GM19468 (cell line): Measurements from ENCODE around the gene ULBP1.
A peak's percentile ranks its signal among the peaks of the same experiment; 100 is the strongest.
"Not testable (repeated sequence)": the region's sequence is repeated elsewhere in the genome, so short reads cannot be mapped to it uniquely, and the experiment has no call there.

Source experiments
- ATAC-seq: cut with Tn5 transposase; IDR thresholded peaks from one replicate; pipeline ENCODE4 v1.9.1; 2021; ENCODE audit warnings: mild to moderate bottlenecking, moderate library complexity, moderate number of reproducible peaks; ENCODE audit not compliant: unreplicated experiment; ENCODE audit errors: extremely low read depth

Gene ULBP1

DNA sequence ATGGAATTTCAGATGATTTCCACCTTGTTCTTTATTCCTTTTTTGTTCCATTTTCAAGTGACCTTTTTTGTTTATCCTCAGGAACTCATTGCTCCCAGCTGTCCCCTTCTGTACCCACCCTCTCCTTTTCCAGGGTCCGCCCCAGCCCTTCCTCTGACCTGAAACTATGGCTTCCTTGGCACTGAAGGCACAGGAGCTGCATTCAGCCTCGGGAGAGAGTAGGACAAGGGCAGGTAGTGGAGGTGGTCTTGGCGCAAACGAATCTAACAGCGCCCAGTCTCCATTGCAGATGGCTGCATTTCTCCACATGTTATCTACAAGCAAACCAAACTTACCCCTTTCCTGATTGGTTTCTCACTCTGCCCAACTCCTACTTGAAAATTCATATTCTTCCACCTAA is 30.7 kb upstream of the ULBP1 start:
- ATAC-seq, result no peak

DNA sequence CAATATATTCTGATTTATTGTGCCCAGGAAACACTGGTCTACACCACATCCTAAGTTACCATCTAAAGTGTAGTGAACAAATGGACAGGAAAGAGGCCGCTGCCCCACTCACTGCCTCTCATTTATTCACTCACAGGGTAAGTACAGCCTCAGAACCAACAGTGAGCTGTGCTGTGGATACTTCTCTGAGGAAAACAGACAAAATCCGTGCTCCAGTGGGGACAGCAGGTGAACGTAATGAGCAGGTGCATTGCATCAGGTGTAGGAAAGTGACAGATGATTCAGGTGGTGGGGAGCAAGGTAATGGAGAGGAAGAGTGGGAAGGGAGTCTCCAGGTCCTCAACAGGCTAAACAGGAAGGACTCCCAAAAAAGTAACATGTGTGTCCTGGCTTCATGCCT is 30.3 kb upstream of the ULBP1 start:
- ATAC-seq, result no peak

DNA sequence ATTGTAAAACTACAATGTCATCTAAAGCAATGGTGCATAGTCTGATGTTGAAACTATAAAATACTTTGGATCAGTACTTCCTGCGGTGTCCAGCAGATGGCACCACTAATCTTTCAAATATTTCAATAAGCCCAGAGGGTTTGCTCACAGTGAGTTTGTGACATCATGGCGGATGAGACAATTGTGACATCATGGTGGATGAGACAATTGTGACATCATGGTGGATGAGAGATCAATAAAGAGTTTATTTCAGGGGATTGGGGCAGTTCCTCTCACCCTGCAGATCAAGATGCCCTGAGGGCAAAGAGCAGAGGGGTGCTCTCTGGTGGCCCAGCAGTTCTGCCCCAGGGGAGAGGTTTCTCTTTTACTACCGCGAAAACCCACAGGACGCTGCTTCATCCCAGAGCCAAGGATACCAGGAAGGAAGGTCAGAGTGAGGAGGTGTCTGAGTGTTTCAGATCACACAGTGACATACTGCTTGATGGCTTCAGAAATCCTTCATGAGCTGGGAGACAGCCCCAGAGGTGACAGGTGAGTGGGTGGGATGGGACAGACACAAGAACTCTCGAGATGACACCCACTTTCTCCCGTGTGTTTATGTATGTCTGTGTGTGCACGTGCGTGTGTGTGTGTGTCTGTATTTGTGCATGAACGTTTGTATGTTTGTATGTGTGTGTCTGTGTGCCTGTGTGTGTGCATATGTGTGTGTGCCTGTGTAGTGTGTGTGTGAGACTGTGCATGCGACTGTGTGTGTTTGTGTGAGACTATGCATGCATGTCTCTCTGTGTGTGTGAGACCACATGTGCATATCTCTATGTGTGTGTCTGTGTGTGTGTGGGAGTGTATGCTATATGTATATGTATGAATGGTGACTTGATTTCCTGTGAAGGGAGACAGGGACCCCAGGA is 29.2 kb upstream of the ULBP1 start:
- no peak for ATAC-seq

DNA sequence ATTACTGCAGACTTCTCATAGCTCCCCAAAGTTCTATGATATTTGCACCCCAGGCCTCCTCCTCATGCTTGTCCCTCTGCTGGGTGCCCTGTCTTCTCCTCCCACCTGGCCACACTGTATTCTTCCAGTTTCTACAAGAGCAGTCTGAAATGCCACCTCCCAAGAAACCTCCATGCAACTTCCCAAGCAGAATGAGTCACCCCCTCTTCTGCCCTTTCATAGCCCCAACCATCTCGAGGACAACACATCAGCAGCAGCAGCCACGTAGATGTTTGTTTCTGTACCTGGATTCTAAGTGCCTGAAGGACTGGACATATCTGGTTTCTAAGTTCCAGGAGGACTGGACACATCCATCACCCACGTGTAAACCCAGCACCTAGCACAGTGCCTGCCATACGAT is 28.5 kb upstream of the ULBP1 start:
- no peak for ATAC-seq

DNA sequence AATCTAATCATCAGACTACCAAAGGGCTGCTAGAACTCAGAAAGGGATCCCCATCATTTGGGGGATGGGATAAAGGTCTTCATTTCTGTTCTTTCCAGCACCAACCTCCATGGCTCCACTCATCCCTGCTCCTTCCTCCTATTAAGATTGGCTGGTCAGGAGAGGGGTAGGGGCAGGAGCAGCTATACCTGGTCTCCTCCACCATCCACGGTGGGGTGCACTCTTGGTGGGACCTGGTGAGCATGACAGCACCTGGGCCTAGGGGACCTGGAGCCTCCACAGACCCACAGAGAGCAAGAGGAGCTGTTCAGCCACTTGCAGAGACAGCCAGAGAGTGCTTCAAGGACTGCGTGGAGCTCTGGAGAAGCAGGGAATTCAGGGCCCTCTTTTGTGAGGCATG is 28.1 kb upstream of the ULBP1 start:
- ATAC-seq, result no peak

DNA sequence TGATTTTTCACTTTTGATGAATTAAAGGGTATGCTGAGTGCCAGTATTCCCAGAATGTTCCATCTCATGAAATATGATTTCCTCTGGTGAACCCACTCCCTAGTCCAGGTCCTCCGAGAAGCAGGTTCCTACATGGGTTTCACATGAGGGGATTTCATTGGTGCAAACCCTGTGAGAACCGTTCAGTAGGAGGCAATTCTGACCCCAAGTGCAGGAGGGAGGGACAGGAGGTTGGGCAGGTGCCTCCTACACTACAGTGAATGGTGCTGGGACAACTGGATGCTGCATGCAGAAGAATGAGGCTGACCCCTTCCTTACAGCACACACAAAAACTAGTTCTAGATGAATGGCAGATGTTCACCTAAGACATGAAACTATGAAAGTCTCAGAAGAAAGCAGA is 27.0 kb upstream of the ULBP1 start:
- no peak for ATAC-seq

DNA sequence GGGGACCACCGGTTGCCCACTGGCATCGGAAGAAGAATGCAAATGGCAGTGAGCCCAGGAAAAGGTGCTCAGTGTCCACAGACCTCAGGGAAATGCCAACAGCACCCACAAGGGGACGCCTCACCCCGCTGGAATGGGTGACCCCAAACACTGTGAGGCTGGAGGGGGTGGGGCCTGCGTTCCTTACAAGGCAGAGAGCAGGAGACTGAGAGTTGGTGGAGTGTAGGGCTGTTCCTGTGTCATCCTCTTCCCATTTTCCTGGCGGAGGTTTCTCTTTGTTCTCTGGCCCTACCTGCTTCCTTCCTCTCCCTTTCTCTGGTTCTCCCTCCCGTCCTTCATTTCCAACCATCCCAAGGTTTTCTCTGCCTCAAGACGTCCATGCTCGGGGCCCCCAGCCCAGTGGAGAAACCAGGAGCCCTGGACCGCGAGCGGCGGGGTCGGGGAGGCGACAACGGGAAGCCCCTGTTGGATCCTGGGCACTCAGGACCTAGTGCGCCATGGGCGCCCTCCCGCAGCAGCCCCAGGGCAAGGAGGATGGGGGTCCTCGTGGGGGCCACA is 25.7 kb upstream of the ULBP1 start:
- not testable (repeated sequence) for ATAC-seq

DNA sequence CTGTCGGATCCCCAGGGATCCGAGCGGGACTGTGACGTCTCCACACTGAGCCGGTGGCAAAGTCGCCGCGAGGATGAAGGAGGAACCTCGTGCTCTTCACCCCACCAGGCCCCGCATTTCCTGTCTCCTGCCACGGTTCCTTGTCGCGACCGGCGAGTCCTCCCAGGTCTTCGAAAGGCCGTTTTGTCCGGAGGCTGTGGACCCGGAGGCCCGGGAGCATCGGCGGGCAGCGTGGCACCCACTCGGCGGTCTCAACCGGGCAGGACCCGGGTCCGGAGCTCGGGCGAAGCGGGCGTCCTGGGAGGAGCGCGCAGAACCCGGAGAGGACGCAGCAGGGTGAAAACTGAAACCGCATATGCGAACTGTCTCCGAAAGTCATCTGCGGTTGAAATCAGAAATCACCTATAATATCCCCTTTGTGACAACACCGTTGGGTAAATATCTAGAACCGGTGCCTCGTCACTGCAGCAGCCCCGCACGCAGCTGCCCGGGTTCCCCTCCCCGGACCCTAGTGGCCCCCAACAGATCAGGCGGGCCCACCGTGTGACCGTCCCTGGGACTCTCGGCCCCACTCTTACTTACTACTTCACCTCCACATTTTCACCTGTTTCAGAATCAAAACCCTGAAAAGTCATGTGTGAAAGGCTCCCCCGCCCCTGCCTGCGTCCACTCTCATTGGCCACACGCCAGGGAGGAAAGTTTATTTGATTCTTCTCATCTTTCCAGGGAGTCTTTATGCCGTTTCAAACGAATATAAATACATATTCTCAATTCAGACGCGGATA is 25.0 kb upstream of the ULBP1 start:
- peak; percentile 54 for ATAC-seq

DNA sequence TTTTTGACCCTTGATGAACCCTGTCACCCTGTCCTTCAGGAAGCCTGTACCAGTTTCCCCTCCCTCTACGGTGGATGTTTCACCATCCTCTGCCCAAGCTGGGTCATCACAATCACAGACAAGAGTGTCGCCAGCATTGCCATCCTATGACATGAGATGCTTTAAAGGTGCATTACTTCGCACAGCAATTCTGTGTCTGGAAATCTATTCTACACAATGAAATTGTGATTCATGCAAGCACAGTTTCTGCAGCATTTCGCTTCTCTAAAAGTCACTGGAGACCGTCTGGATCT is 24.4 kb upstream of the ULBP1 start:
- ATAC-seq, result no peak

DNA sequence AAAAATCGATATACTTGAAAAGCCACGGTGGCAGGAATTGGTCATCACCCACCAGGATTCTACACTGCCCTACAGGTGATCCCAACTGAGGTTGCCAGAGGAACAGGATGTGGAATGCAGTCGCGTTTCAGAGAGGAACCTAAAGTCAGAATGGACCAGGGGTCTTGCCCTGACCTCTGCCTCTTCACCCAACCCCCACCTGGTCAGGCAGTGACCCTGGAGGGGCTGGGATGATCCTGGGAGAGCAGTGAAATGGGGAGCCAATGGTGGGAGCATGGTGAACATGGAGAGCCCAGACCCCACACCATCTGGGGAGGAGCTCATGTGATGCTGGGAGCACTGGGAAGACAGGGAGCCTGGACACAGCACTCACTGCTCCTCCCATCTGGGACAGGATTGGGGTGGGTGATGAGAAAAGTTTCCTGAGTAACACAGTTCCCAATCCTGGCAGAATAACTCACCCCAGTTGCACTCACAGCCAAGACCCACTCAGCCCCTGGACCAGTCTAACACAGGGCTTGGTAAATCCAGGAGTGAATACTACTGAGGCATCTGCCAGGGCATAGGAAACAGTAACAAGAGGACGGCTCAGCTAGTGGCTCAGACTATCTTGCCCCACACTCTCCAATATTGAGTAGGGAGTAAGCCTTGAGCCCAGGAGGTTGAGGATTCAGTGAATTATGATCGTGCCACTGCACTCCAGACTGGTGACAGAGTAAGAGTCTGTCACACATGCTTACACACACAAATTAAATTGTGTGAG is 23.7 kb upstream of the ULBP1 start:
- ATAC-seq, result no peak

DNA sequence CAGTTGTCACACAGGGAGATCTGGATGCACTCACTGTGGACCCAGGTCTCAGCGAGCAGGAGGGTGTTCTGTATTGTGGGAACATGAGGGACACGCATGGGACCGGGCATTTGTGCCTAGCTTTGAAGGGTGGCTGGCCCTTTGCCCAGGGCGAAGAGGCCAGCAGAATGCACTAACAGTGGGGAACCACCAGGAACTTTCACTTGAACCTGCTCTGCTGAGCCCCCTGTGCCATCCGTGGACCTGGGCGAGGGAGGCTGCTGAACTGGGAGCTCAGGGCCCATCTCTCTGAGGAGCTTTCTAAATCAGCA is 23.1 kb upstream of the ULBP1 start:
- no peak for ATAC-seq

DNA sequence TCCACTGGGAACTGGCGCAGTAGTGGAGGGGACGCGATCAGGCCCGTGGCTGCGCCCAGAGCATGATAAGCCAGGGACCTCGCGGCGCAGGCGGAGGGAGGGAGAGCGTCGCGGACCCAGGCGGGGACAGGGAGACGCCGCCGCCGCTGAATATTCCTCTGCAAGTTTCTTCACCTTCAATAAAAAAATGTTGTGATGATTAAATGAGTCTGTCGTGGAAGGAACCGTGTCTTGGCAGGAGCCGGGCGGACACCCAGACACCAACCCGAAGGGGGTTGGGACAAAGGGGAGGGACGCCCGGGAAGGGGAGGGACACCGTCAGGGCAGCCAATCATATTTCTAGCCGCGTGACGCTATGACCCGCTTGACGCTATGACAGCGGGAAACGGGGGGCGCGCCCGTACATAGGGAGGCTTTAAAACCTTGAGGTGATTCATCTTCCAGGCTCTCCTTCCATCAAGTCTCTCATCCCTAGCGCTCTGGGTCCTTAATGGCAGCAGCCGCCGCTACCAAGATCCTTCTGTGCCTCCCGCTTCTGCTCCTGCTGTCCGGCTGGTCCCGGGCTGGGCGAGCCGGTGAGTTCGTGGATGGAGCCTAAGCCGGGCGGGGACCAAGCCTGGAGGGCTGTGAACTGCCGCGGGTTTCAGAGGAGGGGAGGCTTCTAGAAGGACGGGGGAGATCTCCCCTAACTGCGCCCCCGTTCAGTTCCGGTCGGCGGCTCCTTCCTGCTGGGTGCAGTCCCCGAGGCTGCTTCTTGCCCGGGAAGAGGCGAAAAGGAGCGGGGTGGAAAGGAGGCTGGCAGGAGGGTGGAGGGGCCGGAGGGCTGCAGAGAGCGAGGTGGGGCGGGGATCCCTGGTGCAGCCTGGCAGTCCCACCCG is 21.9 kb upstream of the ULBP1 start, which contains the start of gene ULBP2:
Gene ULBP2, plus strand, starts transcription at position 432 of the 878 bp plus-strand sequence. Its CDS starts 59 bp downstream, at position 491.
- no peak for ATAC-seq

DNA sequence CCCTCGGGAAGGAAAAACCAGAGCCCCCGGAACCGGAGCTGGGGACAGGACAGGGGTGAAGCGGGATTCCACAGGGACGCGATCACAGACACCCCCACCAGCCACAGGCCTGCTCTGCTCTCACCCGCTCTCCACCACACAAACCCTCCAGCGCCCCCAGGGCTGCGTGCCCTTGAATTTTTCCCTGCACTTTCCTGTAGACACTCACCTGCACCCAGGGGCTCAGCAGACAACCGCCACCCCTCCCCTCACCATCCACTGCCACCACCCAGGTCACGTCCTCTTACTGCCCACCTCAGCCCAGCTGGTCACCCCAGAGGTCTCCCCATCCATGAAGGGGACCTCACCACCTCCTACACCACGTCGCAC is 21.3 kb upstream of the ULBP1 start:
- ATAC-seq, result no peak

DNA sequence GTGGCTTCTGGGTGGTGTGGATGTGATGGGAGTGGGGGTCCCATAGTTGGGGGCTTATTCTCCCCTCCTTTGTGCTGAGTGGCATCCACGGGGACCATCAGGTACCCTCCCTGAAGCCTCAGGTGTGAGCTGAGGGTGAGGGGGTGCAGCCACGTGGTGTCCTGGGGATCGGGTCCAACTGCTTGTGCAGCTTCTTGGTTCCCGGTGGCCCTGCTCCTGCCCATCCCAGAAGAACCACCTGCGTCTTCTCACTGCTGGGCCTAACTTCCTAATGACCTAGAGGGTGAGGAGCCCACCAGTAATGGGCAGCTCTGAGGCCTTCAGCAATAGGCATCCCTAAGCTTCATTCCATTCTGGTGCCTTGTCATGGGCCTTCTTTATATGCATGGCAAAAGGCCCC is 20.4 kb upstream of the ULBP1 start:
- not testable (repeated sequence) for ATAC-seq

DNA sequence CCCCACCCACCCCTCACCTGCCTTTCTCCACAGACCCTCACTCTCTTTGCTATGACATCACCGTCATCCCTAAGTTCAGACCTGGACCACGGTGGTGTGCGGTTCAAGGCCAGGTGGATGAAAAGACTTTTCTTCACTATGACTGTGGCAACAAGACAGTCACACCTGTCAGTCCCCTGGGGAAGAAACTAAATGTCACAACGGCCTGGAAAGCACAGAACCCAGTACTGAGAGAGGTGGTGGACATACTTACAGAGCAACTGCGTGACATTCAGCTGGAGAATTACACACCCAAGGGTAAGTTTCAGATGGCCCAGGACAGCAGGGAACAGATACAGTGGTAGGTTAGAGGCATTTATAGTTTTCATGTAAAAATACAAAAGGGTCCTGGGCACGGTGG is 18.5 kb upstream of the ULBP1 start:
- not testable (repeated sequence) for ATAC-seq

DNA sequence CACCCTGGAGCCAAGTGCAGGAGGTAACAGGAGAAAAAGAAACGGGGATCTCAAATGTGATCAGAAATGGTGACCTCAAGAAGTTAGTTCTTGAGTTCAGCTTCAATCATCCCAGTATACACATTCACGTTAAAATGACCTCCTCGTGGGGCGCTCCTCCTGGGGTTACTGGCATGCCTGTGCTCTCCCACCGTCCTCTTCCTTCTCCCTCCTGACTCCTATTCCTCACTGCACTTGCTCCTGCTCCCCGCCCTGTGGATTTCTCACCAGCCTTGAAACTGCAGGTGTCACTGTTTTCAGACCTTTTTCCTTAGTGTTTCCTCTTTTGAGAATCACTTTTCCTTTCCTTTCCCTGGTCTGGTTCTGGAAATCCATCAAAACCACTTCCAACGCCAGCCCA is 17.1 kb upstream of the ULBP1 start:
- ATAC-seq, result not testable (repeated sequence)

DNA sequence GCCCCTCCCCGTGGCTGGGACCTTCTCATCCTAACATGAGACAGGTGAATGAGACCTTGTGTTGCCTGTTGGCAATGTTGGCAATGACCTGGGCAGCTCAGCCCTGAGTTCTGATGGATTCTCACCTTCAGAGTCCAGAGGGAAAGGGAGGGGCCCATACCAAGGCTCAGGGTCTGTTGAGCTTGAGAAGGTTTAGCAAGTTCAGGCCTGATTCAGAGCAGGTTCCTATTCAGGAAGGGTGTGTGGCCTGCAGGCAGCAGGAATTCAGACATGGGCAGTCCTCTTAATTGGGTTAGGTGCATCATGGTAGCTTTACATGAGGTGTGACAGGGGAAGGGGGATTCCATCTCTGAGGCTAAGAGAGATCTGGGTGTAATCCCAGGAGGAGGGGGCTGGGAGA is 16.2 kb upstream of the ULBP1 start:
- not testable (repeated sequence) for ATAC-seq

DNA sequence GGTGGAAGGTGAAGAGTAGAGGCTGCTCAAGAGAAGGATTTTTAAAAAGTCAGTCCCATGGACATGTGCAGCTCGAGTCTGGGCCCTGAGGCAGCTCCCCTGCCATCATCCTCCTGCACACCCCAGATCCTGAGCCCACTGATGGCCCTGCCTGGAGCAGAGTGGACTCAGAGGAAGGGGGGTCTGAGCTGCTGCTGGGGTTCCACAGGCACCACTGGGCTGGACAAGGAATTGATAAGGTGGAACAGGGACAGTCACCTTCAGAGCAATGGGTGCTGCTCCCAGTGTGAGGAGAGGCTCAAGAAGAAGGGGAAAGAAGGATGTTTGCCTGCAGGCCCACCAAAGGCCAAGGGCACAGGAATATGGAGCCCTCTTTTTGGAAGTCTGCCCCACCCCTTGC is 15.7 kb upstream of the ULBP1 start:
- no peak for ATAC-seq

DNA sequence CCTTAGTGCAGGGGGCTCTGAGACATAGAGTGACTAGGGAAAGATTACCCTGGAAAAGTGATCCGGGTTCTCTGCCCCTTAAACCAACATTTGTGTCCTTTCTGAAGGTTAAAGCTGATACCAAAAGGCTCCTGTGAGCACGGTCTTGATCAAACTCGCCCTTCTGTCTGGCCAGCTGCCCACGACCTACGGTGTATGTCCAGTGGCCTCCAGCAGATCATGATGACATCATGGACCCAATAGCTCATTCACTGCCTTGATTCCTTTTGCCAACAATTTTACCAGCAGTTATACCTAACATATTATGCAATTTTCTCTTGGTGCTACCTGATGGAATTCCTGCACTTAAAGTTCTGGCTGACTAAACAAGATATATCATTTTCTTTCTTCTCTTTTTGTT is 15.1 kb upstream of the ULBP1 start:
- no peak for ATAC-seq

DNA sequence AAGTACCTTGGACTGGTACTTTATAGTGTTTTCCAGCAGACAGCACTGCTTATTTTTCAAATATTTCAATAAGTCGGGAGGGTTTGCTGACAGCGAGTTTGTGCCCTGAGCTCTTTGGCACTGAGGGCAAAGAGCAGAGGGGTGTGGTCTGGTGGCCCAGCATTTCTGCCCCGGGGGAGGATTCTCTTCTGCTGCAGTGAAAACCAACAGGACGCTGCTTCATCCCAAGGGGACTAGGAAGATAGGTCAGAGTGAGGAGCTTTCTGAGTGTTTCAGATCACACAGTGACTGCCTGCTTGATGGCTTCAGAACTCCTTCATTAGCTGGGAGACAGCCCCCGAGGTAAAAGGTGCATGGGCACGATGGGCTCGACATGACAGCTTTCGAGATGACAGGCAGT is 13.3 kb upstream of the ULBP1 start:
- no peak for ATAC-seq
